Myocyte (in vitro differentiated cells): Measurements from ENCODE around the gene DCDC2. TPM values are rescaled to one million over a fixed set of nuclear protein-coding genes. Genes with fewer than 3 reads are reported as not detected.
A peak's percentile ranks its signal among the peaks of the same experiment; 100 is the strongest.
"Not testable (repeated sequence)": the region's sequence is repeated elsewhere in the genome, so short reads cannot be mapped to it uniquely, and the experiment has no call there.

Source experiments
- DNase-seq: peaks from one replicate; pipeline ENCODE4 v3.0.0-alpha.2; 2012; ENCODE audit warnings: low read depth
- polyA plus RNA-seq: library from polyadenylated mRNA; unstranded; fragments of >200 nt; gene quantifications from one replicate; pipeline ENCODE4 v1.2.1, GENCODE V29; 2012; ENCODE audit warnings: missing spikeins
- total RNA-seq: library from RNA; depleted of rRNA; stranded (reverse); fragments of >200 nt; gene quantifications from 2 replicates; pipeline ENCODE4 v1.2.3, GENCODE V29; 2014

The DCDC2 gene
- total RNA-seq = 0.08 and 0.21 TPM in 2 replicates
- 0.14 TPM for polyA plus RNA-seq

- peak; percentile 7 for DNase-seq
Measured at GRCh38 chr6:24357336-24358218, at the start of gene DCDC2. Gene DCDC2, minus strand, starts transcription at chr6:24358059. Its CDS starts 309 bp downstream, at chr6:24357750.

- no peak for DNase-seq
Measured at GRCh38 chr6:24405262-24405661, 47.4 kb upstream of the DCDC2 start.

DNA sequence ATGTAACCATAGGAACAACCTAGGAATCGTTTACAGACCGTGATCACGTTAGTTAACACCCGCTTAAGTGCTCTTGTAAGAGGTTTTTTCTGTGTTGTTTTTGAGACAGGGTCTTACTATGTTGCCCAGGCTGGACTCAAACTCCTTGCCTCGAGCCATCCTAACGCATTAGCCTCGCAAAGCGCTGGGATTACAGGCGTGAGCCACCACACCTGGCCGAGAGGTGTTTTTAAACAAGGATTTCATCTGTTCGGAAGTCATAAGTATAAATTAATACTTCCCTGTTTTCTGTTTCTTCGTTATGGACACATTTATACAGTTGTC is 45.6 kb upstream of the DCDC2 start:
- no peak for DNase-seq

- peak; percentile 80 for DNase-seq
Measured at GRCh38 chr6:24402697-24403500, 45.0 kb upstream of the DCDC2 start, which contains the start of gene MRS2. Gene MRS2, plus strand, starts transcription at chr6:24402936. Its CDS starts 111 bp downstream, at chr6:24403047.

- no peak for DNase-seq
Measured at GRCh38 chr6:24401458-24401857, 43.6 kb upstream of the DCDC2 start.

DNA sequence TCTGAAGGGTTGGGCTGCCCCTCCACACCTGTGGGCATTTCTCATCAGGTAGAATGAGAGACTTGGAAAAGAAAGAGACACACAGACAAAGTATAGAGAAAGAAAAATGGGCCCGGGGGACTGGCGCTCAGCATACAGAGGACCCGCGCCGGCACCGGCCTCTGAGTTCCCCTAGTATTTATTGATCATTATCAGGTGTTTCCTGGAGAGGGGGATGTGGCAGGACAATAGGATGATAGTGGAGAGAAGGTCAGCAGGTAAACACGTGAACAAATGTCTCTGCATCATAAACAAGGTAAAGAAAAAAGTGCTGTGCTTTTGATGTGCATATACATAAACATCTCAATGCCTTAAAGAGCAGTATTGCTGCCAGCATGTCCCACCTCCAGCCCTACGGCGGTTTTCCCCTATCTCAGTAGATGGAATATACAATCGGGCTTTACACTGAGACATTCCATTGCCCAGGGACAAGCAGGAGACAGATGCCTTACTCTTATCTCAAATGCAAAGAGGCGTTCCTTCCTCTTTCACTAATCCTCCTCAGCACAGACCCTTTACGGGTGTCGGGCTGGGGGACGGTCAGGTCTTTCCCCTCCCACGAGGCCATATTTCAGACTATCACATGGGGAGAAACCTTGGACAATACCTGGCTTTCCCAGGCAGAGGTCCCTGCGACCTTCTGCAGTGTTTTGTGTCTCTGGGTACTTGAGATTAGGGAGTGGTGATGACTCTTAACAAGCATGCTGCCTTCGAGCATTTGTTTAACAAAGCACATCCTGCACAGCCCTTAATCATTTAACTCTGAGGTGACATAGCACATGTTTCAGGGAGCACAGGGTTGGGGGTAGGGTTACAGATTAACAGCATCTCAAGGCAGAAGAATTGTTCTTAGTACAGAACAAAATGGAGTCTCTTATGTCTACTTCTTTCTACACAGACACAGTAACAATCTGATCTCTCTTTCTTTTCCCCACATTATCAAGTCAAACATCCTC is 42.5 kb upstream of the DCDC2 start:
- DNase-seq = not testable (repeated sequence)

- peak; percentile 36 for DNase-seq
Measured at GRCh38 chr6:24397631-24398030, 39.8 kb upstream of the DCDC2 start.

DNA sequence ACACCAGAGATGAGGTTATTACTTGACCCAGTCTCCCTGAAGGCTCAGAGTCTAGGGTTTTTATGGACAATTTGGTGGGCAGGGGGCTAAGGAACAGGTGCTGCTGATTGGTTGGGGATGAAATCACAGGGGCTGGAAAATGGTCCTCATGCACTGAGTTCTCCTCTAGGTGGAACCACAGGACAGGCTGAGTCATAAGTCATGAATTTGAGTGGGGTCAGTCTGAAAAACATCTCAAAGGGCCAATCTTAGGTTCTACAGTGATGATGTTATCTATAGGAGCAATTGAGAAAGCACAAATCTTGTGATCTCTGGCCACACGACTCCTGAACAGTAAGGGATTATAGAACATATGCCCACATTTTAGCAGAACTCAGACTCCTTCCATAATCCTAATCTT is 39.0 kb upstream of the DCDC2 start:
- no peak for DNase-seq

DNA sequence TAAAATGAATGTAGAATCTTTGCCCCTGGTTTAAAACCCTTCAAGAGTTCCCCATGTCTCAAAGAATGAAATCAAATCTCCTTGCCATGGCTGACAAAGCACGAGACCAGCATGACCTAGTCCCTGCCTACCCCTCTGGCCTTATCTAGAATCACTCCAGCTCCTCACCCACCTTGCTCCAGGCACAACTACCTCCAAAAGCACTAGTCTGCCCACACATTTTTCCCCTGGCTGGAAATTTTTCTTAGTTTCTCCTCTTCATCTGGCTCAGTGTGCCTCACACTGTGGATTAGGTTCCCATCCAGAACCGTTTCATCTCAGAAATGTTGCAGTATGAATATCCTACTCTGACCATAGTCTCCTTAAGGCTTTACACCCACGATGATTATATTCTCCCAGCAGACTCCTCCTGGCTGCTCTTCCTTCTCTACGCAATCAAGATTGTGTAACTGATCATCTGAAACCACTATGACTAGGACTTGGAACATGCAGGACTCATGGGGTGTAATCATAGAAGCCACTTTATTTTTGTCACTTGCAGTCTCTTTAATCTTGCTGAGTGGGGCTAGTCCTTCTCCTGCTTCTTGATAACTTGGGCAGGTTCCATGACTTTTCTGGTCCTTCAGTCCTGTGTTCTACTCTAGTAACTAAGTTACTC is 37.0 kb upstream of the DCDC2 start:
- DNase-seq = peak; percentile 87

DNA sequence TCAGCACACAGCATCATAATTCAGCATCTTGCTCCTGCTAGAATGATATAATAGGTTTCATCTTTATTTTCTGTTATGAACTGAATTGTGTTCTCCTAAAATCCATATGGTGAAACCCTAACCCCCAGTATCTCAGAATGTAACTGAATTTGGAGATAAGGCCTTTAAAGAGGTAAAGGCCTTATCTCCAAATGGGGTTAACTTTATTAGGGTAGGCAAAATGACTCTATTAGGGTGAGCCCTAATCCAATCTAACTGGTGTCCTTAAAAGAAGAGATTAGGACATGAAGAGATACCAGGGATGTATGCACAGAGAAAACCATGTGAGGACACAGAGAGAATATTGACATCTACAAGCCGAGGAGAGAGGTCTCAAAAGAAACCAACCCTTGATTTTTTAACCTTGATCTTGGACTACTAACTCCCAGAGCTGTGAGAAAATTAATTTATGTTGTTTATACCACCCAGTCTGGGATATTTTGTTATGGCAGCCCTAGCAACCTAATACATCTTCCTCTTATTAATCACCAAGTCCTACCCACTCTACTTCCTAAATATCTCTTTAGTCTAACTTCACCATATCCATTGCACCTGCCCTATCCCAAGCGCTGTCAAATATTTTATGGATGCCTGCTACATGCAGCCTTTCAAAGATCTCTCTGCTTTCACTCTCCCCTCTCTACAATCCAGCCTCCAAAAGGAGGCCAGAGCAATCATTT is 36.4 kb upstream of the DCDC2 start:
- no peak for DNase-seq

DNA sequence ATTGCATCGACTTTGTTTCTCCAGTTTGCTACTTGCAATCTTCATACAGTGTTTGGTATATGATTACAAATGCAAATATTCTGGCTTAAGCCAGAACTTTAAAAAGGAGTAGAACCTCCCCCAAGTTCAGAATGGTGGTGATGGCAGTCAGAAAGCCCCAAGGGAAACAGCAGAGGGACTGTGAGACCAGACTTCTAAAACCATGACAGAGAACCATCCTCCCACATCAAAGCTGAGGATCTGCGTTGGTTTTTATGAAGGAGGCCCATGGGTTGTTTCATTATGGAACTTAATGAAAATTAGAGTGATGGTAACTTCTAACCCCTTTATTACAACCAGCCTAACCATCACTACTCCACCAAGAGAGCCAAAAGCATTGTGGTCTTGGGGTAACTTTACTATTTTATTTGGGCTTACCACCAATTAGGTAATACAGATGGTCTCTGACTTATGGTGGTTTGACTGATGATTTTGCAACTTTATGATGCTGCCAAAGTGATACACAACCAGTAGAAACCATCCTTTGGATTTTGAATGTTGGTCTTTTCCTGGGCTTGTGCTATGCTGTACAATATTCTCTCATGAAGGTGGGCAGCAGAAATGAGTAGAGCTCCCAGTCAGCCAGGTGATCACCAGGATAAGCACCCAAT is 34.0 kb upstream of the DCDC2 start:
- DNase-seq = no peak

DNA sequence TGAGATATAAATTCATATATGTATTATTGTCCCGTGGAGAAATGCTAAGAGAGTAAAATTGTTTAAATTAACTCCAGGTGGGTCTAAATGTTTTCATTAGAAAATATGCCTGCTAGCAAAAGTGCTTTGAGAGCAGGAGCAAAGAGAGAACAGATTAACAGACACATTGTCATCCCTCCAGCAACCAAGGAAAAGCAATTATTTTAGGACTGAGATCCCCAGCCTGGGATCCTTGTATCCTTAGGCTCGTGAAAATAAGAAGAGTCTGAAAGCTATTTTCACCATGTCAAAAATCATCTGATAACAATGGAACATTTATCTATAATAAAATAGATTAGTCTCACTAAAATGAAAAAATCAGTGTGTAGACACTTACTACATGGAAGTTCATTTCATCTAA is 33.3 kb upstream of the DCDC2 start:
- DNase-seq = no peak

GRCh38 chr6:24387818-24388217 is 30.0 kb upstream of the DCDC2 start:
- no peak for DNase-seq

GRCh38 chr6:24385536-24386269 is 27.8 kb upstream of the DCDC2 start:
- DNase-seq = no peak

GRCh38 chr6:24384369-24385130 is 26.7 kb upstream of the DCDC2 start:
- DNase-seq = not testable (repeated sequence)

DNA sequence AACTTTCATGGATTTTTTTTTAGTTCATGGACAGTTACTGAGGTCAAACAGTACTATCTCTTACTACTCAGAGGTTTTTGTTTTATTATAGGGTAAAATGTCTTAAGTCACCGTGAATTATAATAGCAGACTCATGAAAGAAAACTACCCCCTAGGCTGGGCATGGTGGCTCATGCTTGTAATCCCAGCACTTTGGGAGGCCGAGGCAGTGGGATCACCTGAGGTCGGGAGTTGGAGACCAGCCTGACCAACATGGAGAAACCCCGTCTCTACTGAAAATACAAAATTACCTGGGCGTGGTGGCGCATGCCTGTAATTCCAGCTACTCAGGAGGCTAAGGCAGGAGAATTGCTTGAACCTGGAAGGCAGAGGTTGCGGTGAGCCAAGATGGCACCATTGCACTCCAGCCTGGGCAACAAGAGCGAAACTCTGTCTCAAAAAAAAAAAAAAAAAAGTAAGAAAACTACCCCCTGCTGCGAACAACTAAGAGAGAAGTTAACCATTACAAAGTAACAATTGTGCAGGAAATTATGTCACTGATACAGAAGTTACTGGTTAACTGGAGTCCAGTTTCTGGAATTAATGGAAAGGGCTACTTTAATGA is 25.1 kb upstream of the DCDC2 start:
- not testable (repeated sequence) for DNase-seq

DNA sequence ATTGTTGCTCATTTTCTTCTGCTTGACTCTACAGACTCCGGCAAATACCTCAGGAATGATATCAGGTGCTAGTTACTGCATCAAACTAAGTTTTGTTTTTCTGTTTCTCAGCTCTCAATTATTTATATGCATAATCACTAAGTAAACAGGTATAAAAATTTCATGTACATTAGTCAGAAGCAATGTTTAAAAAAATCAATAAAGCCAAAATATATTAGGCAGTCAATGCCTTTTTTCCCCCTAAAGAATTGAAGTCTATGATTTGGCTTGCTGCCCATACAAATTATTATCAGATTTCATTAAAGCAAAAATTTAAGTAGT is 24.3 kb upstream of the DCDC2 start:
- no peak for DNase-seq
